Stimulated activated effector memory CD8-positive, alpha-beta T cell treated with anti-CD3 and anti-CD28 coated beads, Interleukin-12 subunit alpha, Interleukin-12 subunit beta, amount 100 ng/mL, for 72 hours (primary cell): ENCODE results near the gene AGAP9.
"Not testable (repeated sequence)": the region's sequence is repeated elsewhere in the genome, so short reads cannot be mapped to it uniquely, and the experiment has no call there.

Experiments used
- ATAC-seq: fragments of 150-1000 bp; cut with Tn5 transposase; 2 replicates; pipeline ENCODE4 v1.10.0; 2021
- DNase-seq, 2 donors: peaks; one replicate each; pipeline ENCODE4 v3.0.0; 2021 to 2022; ENCODE audit warnings: low spot score in 2 of 2
- H3K27ac Mint-ChIP-seq: one replicate; pipeline ENCODE4 v1.8.0; 2022; ENCODE audit warnings: mild to moderate bottlenecking, mixed read lengths
- H3K36me3 Mint-ChIP-seq: one replicate; pipeline ENCODE4 v1.8.0; 2022; ENCODE audit warnings: mild to moderate bottlenecking, mixed read lengths
- H3K4me1 Mint-ChIP-seq: one replicate; pipeline ENCODE4 v1.8.0; 2022; ENCODE audit warnings: mixed read lengths
- H3K4me3 Mint-ChIP-seq: one replicate; pipeline ENCODE4 v1.8.0; 2022; ENCODE audit warnings: mild to moderate bottlenecking, mixed read lengths
- H3K9me3 Mint-ChIP-seq: one replicate; pipeline ENCODE4 v1.8.0; 2022; ENCODE audit warnings: mixed read lengths

The AGAP9 gene

GRCh38 chr10:47456079-47456785 is 67.2 kb downstream of the AGAP9 start:
- ATAC-seq (no peak), DNase-seq (peak in 1 of 2 donors; percentile 30)
- H3K4me3 Mint-ChIP-seq = no peak overlapping the region
- H3K4me1 Mint-ChIP-seq = no peaks in the 10 kb centered on the region
- no peak overlapping the region for H3K27ac Mint-ChIP-seq
- H3K9me3 Mint-ChIP-seq = no peaks in the 10 kb centered on the region
- H3K36me3 Mint-ChIP-seq = no peaks in the 10 kb centered on the region

DNA sequence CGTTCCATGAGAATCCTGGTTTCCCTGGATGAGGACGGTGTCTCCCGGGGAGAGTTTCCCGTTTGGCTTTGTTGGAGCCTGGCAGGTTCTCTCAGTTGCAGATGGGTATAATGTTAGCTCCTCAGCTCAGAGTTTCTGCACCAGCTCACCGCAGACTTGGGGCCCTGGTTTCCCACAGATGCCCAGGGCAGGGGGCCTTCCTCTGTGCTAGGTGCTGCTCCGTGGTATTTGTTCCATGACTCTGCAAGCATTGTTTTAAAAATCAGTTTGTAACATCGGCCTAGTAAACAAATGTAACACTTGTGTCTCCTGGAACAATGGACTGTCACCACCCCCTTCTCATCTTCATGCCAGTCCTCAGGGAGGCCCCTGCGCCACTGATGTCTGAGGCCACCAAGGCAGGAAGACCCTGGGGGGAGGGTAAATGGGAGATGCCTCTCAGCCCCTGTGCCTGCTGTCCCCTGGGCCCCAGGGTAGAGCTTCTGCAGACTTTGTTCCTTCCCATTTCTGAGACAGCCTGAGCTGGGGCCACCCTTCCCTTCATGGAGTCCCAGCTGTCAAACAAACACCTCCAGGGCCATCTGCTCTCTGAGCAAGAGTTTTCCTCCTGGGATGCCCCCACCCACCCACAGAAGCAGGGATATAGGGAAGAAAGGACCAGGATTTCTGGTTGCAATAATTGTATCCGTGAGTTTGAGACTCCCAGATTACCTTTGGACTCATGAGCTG is 67.9 kb downstream of the AGAP9 start:
- not testable (repeated sequence) for H3K27ac Mint-ChIP-seq, H3K4me3 Mint-ChIP-seq, H3K36me3 Mint-ChIP-seq, H3K4me1 Mint-ChIP-seq, H3K9me3 Mint-ChIP-seq, ATAC-seq
- DNase-seq = peak in 1 of 2 donors; percentile 35

GRCh38 chr10:47454780-47455058 is 68.7 kb downstream of the AGAP9 start:
- peak in 1 of 2 donors; percentile 23 for DNase-seq
- ATAC-seq = no peak
- H3K9me3 Mint-ChIP-seq = no peaks in the 10 kb centered on the region
- H3K27ac Mint-ChIP-seq = no peak overlapping the region
- no peaks in the 10 kb centered on the region for H3K36me3 Mint-ChIP-seq
- H3K4me3 Mint-ChIP-seq = no peak overlapping the region
- no peaks in the 10 kb centered on the region for H3K4me1 Mint-ChIP-seq

DNA sequence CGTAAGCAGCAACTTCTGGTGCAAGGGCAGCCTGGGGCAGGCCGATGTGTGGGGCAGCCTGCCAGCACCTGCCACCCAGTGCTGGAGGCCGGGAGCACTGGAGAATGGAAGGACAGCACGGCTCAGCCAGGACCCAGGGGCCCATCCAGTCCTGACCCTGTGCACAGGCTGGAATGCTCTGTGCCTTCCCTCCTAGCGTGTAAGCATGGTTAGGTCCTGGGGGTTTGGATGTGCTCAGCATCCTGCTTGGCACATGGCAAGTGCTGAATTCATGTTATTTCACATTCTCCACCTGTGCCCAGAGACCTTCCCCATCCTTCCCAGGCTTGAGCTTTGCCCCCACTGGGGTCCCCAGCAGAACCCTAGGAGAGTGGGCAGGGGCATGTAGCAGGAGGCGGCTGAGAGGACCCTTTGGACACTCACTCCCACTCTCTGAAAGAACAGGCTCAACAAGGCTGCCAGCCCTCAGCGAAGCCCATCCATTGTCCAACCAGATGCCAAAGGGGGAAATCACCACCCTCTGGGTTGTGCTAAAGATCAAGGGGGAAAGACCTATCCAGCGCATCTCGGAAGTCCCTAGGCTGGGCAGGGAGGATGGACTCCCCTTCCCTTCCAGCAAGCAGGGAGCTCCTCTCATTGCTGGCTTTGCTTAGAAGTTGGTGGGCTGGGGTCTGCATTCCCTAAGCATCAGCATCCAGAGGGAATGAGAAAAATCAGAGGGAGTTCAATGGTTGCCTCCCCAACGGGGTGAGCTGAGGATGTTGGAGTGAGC is 69.2 kb downstream of the AGAP9 start:
- H3K4me1 Mint-ChIP-seq = no peaks in the 10 kb centered on the region
- ATAC-seq (no peak), DNase-seq (no peak)

DNA sequence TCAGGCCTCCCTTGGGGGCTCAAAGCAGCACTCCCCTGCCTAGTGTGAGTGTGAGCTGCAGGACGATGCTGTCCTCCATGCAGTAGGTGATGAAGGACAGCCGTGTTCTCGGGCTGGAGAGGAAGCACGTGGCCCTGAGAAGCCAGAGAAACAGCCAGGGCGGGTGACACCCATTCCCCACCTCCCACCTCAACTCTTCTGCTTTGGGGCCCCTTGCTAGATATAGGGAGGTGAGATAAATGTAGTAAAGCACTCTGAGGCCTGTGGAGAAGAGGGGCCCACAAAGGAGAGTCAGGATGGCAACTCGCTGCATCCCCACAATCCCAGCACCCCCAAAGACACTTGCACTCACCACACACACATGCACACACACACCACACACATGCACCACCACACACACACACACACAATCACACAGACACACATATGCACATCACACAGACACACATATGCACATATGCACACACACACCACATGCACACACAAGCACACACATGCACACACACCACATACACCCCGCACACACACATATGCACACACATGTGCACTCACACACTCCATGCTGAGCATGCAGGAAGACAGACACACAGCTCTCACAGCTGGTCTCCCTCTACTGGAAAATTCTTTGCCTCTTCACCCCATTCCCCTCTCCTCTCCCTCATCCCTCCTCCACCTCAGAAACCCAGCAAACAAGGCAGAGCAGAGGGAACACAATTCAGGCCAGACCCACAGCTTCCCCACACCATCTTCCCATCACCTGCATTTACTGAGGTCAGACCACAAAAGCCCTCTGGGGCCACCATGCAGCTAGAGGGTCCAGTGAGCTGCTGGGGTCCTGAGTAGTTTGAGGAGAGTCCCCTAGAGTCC is 70.1 kb downstream of the AGAP9 start:
- no peak for DNase-seq
- H3K27ac Mint-ChIP-seq = no peak overlapping the region
- no peak overlapping the region for H3K4me3 Mint-ChIP-seq
- no peak for ATAC-seq
- H3K9me3 Mint-ChIP-seq = no peaks in the 10 kb centered on the region
- H3K4me1 Mint-ChIP-seq = peaks cover 7% of the 10 kb centered on the region
- no peaks in the 10 kb centered on the region for H3K36me3 Mint-ChIP-seq

More for the DNA sequence above, 69.2 kb downstream of the AGAP9 start:
- no peaks in the 10 kb centered on the region for H3K9me3 Mint-ChIP-seq
- H3K4me3 Mint-ChIP-seq = no peak overlapping the region
- no peaks in the 10 kb centered on the region for H3K36me3 Mint-ChIP-seq
- H3K27ac Mint-ChIP-seq = no peak overlapping the region

- H3K4me1 Mint-ChIP-seq = peaks cover 15% of the 10 kb centered on the region
- no peak overlapping the region for H3K4me3 Mint-ChIP-seq
- ATAC-seq = no peak
- DNase-seq = no peak
- no peak overlapping the region for H3K27ac Mint-ChIP-seq
- no peaks in the 10 kb centered on the region for H3K36me3 Mint-ChIP-seq
- peaks cover 5% of the 10 kb centered on the region for H3K9me3 Mint-ChIP-seq
Measured at GRCh38 chr10:47452495-47453140, 70.8 kb downstream of the AGAP9 start.

GRCh38 chr10:47451998-47452494 is 71.4 kb downstream of the AGAP9 start:
- no peak overlapping the region for H3K4me3 Mint-ChIP-seq
- H3K9me3 Mint-ChIP-seq = peaks cover 6% of the 10 kb centered on the region
- peaks cover 15% of the 10 kb centered on the region for H3K4me1 Mint-ChIP-seq
- no peaks in the 10 kb centered on the region for H3K36me3 Mint-ChIP-seq
- ATAC-seq = no peak
- no peak for DNase-seq
- H3K27ac Mint-ChIP-seq = no peak overlapping the region
